GM12878 (cell line): ENCODE data around the gene CCDC81. TPM values are rescaled to one million over a fixed set of nuclear protein-coding genes. Genes with fewer than 3 reads are reported as not detected.

Experiments
- ATAC-seq: fragments of 200-7000 bp; cut with Tn5 transposase; 3 replicates; pipeline ENCODE4 v1.9.1; 2020; ENCODE audit warnings: mild to moderate bottlenecking, moderate library complexity
- BruUV-seq: library from RNA; stranded (reverse); fragments of 400-500 nt; replicated peaks from 2 replicates; lab custom pipeline; 2021; lab: Mats Ljungman, UMichigan
- CTCF ChIA-PET: fragments of 300-600 bp; sonication (Branson Sonifier 250); formaldehyde crosslinking; extraction: SDS; loops from one replicate; lab custom pipeline; 2021; ENCODE audit warnings: inconsistent platforms; lab: Yijun Ruan, JAX
- POLR2A ChIA-PET: fragments of 350-600 bp; formaldehyde crosslinking; extraction: SDS; loops from one replicate; lab custom pipeline; 2021; ENCODE audit warnings: inconsistent platforms; lab: Charles Lee
- RAD21 ChIA-PET: fragments of 300-600 bp; sonication (Branson Sonifier 250); formaldehyde crosslinking; loops from one replicate; lab custom pipeline; 2023; ENCODE audit warnings: antibody characterized with exemption; ENCODE audit not compliant: unreplicated experiment; lab: Charles Lee
- SMC1A ChIA-PET: fragments of 300-600 bp; sonication (Branson Sonifier 250); formaldehyde crosslinking; loops from one replicate; lab custom pipeline; 2023; ENCODE audit not compliant: unreplicated experiment, uncharacterized antibody; lab: Charles Lee
- DNase-seq: peaks from one replicate; pipeline ENCODE4 v3.0.0-alpha.2; 2011; ENCODE audit warnings: low read depth, low spot score
- FAIRE-seq: peaks from 3 replicates; lab custom pipeline; 2011; peaks lifted over from hg19 to GRCh38; lab: Jason Lieb, UNC
- H2AFZ ChIP-seq: 2 replicates; pipeline ENCODE4 v1.6.0; 2011; ENCODE audit warnings: low read depth, low read length, control low read depth; ENCODE audit not compliant: control insufficient read depth
- H3K27ac ChIP-seq: 2 replicates; pipeline ENCODE4 v1.5.1; 2011; ENCODE audit warnings: control low read depth; ENCODE audit not compliant: control insufficient read depth, insufficient read depth
- H3K27me3 ChIP-seq, 2 experiments: replicated peaks in 1 of 2; 2 replicates each; pipeline versions ENCODE4 v1.6.0 to v1.6.1; 2011; ENCODE audit warnings: low read length in 1 of 2; ENCODE audit not compliant: control insufficient read depth in 2 of 2, insufficient read depth in 2 of 2
- H3K36me3 ChIP-seq, 2 experiments: 2 replicates each; pipeline ENCODE4 v1.5.1; 2011; ENCODE audit warnings: low read length in 1 of 2; ENCODE audit not compliant: control insufficient read depth in 2 of 2, insufficient read depth in 2 of 2
- H3K4me1 ChIP-seq: 2 replicates; pipeline ENCODE4 v1.6.1; 2011; ENCODE audit warnings: mild to moderate bottlenecking, low read length, moderate library complexity, mixed read lengths; ENCODE audit not compliant: control insufficient read depth, insufficient read depth
- H3K4me2 ChIP-seq: 2 replicates; pipeline ENCODE4 v1.6.0; 2011; ENCODE audit warnings: control low read depth; ENCODE audit not compliant: control insufficient read depth, insufficient read depth
- H3K4me3 ChIP-seq: fragments of 200-600 bp; sonication (generic); 2 replicates; pipeline ENCODE4 v1.5.1; 2016
- H3K79me2 ChIP-seq: 2 replicates; pipeline ENCODE4 v1.6.0; 2011; ENCODE audit warnings: low read length; ENCODE audit not compliant: control insufficient read depth, insufficient read depth
- H3K9ac ChIP-seq: 2 replicates; pipeline ENCODE4 v1.8.0; 2011; ENCODE audit warnings: low read length, control low read depth, mixed read lengths; ENCODE audit not compliant: control insufficient read depth, insufficient read depth
- H3K9me3 ChIP-seq: replicated peaks from 3 replicates; pipeline ENCODE4 v1.5.1; 2011; ENCODE audit warnings: mild to moderate bottlenecking, low read length; ENCODE audit not compliant: control insufficient read depth, insufficient read depth
- H4K20me1 ChIP-seq: 2 replicates; pipeline ENCODE4 v1.6.0; 2011; ENCODE audit not compliant: control insufficient read depth, insufficient read depth
- CBFB ChIP-seq: IDR thresholded peaks from 2 replicates; pipeline ENCODE4 v1.6.1; 2016; ENCODE audit warnings: antibody characterized with exemption, low read depth
- CEBPB ChIP-seq, 2 experiments: fragments of 150-350 bp in 1 of 2; IDR thresholded peaks; 2 replicates each; pipeline ENCODE4 v1.6.1; 2012 to 2014; ENCODE audit warnings: low read depth in 2 of 2, low read length in 2 of 2, borderline replicate concordance in 1 of 2, inconsistent platforms in 1 of 2
- EP300 ChIP-seq, 2 experiments: fragments of 150-350 bp in 1 of 2; IDR thresholded peaks; 2 replicates each; pipeline ENCODE4 v1.6.1; 2011 to 2012; ENCODE audit warnings: low read depth in 2 of 2, low read length in 2 of 2, borderline replicate concordance in 1 of 2, improper control_type of control experiment in 1 of 2, inconsistent platforms in 1 of 2; ENCODE audit not compliant: control insufficient read depth in 1 of 2
- ETV6 ChIP-seq, 2 experiments: fragments of 450-650 bp in 1 of 2; IDR thresholded peaks in 1 of 2; conservative IDR thresholded peaks in 1 of 2; 2 replicates each; pipeline ENCODE4 v1.6.1; 2014; ENCODE audit warnings: antibody characterized with exemption in 1 of 2, borderline replicate concordance in 1 of 2, low read depth in 1 of 2, mild to moderate bottlenecking in 1 of 2, moderate library complexity in 1 of 2
- HDAC2 ChIP-seq: fragments of 200-600 bp; sonication (generic); IDR thresholded peaks from 2 replicates; pipeline ENCODE4 v1.6.1; 2017
- LARP7 ChIP-seq: fragments of 450-650 bp; IDR thresholded peaks from 2 replicates; pipeline ENCODE4 v1.6.1; 2017; ENCODE audit warnings: mild to moderate bottlenecking
- MTA3 ChIP-seq: IDR thresholded peaks from 2 replicates; pipeline ENCODE4 v1.6.1; 2012; ENCODE audit warnings: low read length, inconsistent platforms, borderline replicate concordance
- PML ChIP-seq: IDR thresholded peaks from 2 replicates; pipeline ENCODE4 v1.6.1; 2012; ENCODE audit warnings: low read length, inconsistent platforms
- POLR2AphosphoS5 ChIP-seq: IDR thresholded peaks from 2 replicates; pipeline ENCODE4 v1.6.1; 2011; ENCODE audit warnings: mild to moderate bottlenecking, low read length, inconsistent platforms
- RELB ChIP-seq: fragments of 450-650 bp; IDR thresholded peaks from 2 replicates; pipeline ENCODE4 v1.6.1; 2017; ENCODE audit warnings: low read depth, mild to moderate bottlenecking, moderate library complexity
- RUNX3 ChIP-seq: IDR thresholded peaks from 2 replicates; pipeline ENCODE4 v1.6.1; 2012; ENCODE audit warnings: low read length, inconsistent platforms
- SRF ChIP-seq, 2 experiments: IDR thresholded peaks; 2 replicates each; pipeline ENCODE4 v1.6.1; 2011; ENCODE audit warnings: low read depth in 2 of 2, low read length in 2 of 2, mild to moderate bottlenecking in 1 of 2, moderate library complexity in 1 of 2
- TCF3 ChIP-seq: IDR thresholded peaks from 2 replicates; pipeline ENCODE4 v1.6.1; 2012; ENCODE audit warnings: low read depth, mild to moderate bottlenecking, low read length, borderline replicate concordance; ENCODE audit not compliant: insufficient read depth
- YBX1 ChIP-seq: fragments of 450-650 bp; IDR thresholded peaks from 2 replicates; pipeline ENCODE4 v1.6.1; 2016; ENCODE audit warnings: antibody characterized with exemption
- WGBS: methylation state at CpG from one replicate; pipeline ENCODE4 v1.1.6; 2016; ENCODE audit warnings: low lambda C conversion rate; ENCODE audit not compliant: insufficient replicate concordance, insufficient coverage; ENCODE audit errors: missing lambda C conversion rate; 5-methylcytosine and 5-hydroxymethylcytosine counted together
- in situ Hi-C: fragments of 300-500 bp; cut with MboI; formaldehyde crosslinking; loops from 9 replicates; pipeline ENCODE4 v1.14.3; 2018; ENCODE audit warnings: mixed read lengths
- intact Hi-C: fragments of 100-400 bp; cut with micrococcal nuclease; formaldehyde crosslinking; loops from one replicate; pipeline ENCODE4 v1.14.2; 2022; ENCODE audit not compliant: unreplicated experiment
- polyA plus RNA-seq, 11 experiments: library from polyadenylated mRNA; depleted of rRNA in 4 of 11; unstranded in 6 of 11; stranded (reverse) in 5 of 11; fragments of >200 nt; fragmentation: Nextera tagmentation in 4 of 11; fragmentation: Illumina TruSeq in 1 of 11; extraction: Ambion mirVana in 4 of 11; extraction: Trizol in 1 of 11; gene quantifications; 1 replicate in 1 of 11; 2 replicates in 10 of 11; pipeline versions ENCODE4 v1.2.1 to v1.2.3, GENCODE V29; 2011 to 2016; ENCODE audit warnings: inconsistent platforms in 2 of 11, missing spikeins in 2 of 11, low read depth in 1 of 11
- total RNA-seq, 4 experiments: library from RNA; depleted of rRNA in 3 of 4; stranded (reverse); fragments of >200 nt in 3 of 4; fragmentation: Illumina TruSeq in 1 of 4; extraction: Trizol in 1 of 4; gene quantifications; 2 replicates each; pipeline versions ENCODE4 v1.2.1 to v1.2.3, GENCODE V29; 2013 to 2021

CCDC81 gene
- total and polyA plus RNA-seq, 10 of the 15 experiments (the other 5 are each of a cell fraction or from before 2014, with no cell fraction given): 0.06 to 0.53 (median 0.22) TPM

GRCh38 chr11:86458294-86459001 lies 83.8 kb downstream of the CCDC81 start:
- POLR2A ChIA-PET: interaction anchor here (0.7 kb wide), 1 partner anchor 223 kb away, joined by 3 read pairs; no protein-coding TSS in a partner anchor
- CTCF ChIA-PET: interaction anchor here (0.7 to 7.0 kb wide), 9 partner anchors 17 to 603 kb away, joined by 3 to 156 read pairs (median 4); partner anchors contain the start of gene CCDC83

More at GRCh38 chr11:86458294-86459001, 83.8 kb downstream of the CCDC81 start:
- no TSS peak for BruUV-seq
- H3K36me3 ChIP-seq: no peaks in the 10 kb centered on the region
- ChIA-PET SMC1A (interaction anchor here (0.6 to 6.4 kb wide), 8 partner anchors 28 to 359 kb away, joined by 3 to 96 read pairs (median 4); no protein-coding TSS in a partner anchor), RAD21 (interaction anchor here (1.4 to 5.3 kb wide), 6 partner anchors 111 to 604 kb away, joined by 4 to 87 read pairs (median 8); partner anchors contain the start of gene CCDC83)
- H3K4me2 ChIP-seq: no peak overlapping the region
- no peak for TF ChIP-seq MTA3
- no peak for TF ChIP-seq TCF3
- no peak for TF ChIP-seq RELB
- no peak for TF ChIP-seq RUNX3
- no peak for TF ChIP-seq CBFB
- no peak for TF ChIP-seq ETV6 (conservative IDR thresholded peaks at IDR 0.05 in 1 of 2, IDR thresholded peaks at IDR 0.05 in 1 of 2; ENCODE audit: borderline replicate concordance in 1 of 2, low read depth in 1 of 2)
- TF ChIP-seq CEBPB (IDR thresholded peaks at IDR 0.05; ENCODE audit: borderline replicate concordance in 1 of 2, low read depth in 2 of 2, low read length in 2 of 2): no peak
- no peak for TF ChIP-seq HDAC2
- TF ChIP-seq YBX1: no peak
- no peak for TF ChIP-seq LARP7
- TF ChIP-seq POLR2AphosphoS5: no peak
- TF ChIP-seq EP300 (IDR thresholded peaks at IDR 0.05; ENCODE audit: borderline replicate concordance in 1 of 2, control insufficient read depth in 1 of 2, low read depth in 2 of 2, low read length in 2 of 2): no peak
- no peak for TF ChIP-seq SRF (IDR thresholded peaks at IDR 0.05; ENCODE audit: low read depth in 2 of 2, low read length in 2 of 2)
- TF ChIP-seq PML: no peak
- no peaks in the 10 kb centered on the region for H3K4me1 ChIP-seq
- intact Hi-C loops: loop anchor here (5.0 to 10.0 kb wide), 2 partner anchors 459 to 604 kb away; partner anchors contain the start of gene CCDC83
- no peak overlapping the region for H3K9ac ChIP-seq
- FAIRE-seq (no peak), ATAC-seq (no peak), DNase-seq (no peak)
- no peak overlapping the region for H3K27ac ChIP-seq
- H3K4me3 ChIP-seq: no peak overlapping the region
- 13% methylated on average over 5 of the region's 5 CpGs for WGBS
- in situ Hi-C loops: loop anchor here (5.0 kb wide), 3 partner anchors 51 to 359 kb away; no protein-coding TSS in a partner anchor
- no peaks in the 10 kb centered on the region for H3K79me2 ChIP-seq
- no peaks in the 10 kb centered on the region for H4K20me1 ChIP-seq
- no peak overlapping the region for H2AFZ ChIP-seq
- H3K27me3 ChIP-seq: no peaks in the 10 kb centered on the region
- H3K9me3 ChIP-seq: no peaks in the 10 kb centered on the region
